Body of pancreas (tissue), 4 donors: ENCODE measurements around the gene SGCD.

Source experiments
- CTCF ChIP-seq, 7 experiments: fragments of 450-650 bp in 4 of 7; fragments of 200-600 bp in 3 of 7; sonication (generic) in 3 of 7; IDR thresholded peaks; one replicate each; pipeline ENCODE4 v1.5.1; 2016 to 2019; ENCODE audit warnings: antibody characterized with exemption in 7 of 7
- POLR2A ChIP-seq, 3 donors: fragments of 450-650 bp; IDR thresholded peaks; one replicate each; pipeline ENCODE4 v1.6.1; 2016; ENCODE audit warnings: antibody characterized with exemption in 3 of 3, mild to moderate bottlenecking in 2 of 3

DNA sequence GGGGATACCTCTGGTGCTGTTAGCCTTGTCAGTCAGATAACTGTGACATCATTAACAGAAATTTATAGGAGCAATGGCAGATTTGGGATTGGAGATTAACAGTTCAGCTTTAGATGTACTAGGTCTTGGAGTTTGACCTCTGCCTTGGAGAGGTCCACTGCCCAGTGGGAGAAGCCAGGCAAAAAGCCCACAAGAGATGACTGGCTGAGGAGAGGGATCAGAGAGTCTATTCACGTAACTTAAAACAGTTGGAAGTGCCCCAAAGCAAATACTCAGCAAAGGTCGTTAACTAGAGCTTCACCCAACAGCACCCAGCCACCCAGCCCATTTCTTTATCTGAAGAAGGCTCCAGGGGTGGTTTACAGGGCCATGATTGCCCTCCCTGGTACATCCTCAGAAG lies 290.5 kb downstream of the SGCD start:
- TF ChIP-seq CTCF (IDR thresholded peaks at IDR 0.05) (no peak), POLR2A (IDR thresholded peaks at IDR 0.05) (no peak)
